Peyer's patch (tissue), 4 donors: ENCODE results near the gene PLB1.

Experiments
- POLR2A ChIP-seq, 2 donors: fragments of 450-650 bp; IDR thresholded peaks; one replicate each; pipeline ENCODE4 v1.5.1; 2017; ENCODE audit warnings: antibody characterized with exemption in 2 of 2, mild to moderate bottlenecking in 2 of 2, moderate library complexity in 2 of 2
- TF ChIP-seq, protein P1 (sequence below), 6 experiments: fragments of 450-650 bp in 4 of 6; fragments of 200-600 bp in 2 of 6; sonication (generic) in 1 of 6; IDR thresholded peaks; one replicate each; pipeline ENCODE4 v1.5.1; 2017 to 2019; ENCODE audit warnings: antibody characterized with exemption in 6 of 6, mild to moderate bottlenecking in 3 of 6, moderate library complexity in 1 of 6

DNA sequence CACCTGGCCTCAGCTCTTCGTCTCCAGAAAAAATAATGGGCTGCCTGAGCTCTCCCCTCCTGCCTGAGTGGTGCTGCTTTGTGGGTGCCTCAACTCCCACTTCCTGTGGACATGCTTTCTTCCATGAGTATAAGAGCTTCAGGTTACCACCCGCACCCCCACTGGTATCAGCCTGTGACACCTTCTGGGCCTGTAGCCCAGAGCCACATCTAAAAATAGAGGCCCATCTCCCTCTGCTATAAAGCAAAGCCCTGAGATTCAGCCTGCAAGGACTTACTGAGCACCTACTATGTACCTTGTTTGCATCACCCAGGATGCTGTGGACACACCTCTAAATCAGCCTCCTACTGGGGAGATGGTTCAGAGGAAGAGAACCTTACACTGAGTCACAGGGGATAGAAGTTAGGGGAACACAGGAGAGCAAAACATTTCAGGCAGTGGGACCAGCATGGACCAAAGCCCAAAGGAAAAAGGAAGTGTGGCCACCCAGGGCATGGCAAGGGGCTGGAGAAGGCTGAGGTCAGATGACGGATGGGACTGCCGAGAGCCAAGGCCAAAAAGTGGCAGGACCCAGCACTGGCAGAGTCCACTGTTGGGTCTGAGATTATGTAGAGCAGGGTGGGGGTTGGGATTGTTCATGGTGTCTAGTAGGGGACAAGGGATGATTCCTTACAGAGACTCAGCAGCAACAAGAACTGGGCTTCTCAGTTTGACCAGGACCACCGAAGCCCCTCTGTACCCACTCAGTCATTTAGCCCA lies 132.0 kb downstream of the PLB1 start:
- TF ChIP-seq, protein P1, sequence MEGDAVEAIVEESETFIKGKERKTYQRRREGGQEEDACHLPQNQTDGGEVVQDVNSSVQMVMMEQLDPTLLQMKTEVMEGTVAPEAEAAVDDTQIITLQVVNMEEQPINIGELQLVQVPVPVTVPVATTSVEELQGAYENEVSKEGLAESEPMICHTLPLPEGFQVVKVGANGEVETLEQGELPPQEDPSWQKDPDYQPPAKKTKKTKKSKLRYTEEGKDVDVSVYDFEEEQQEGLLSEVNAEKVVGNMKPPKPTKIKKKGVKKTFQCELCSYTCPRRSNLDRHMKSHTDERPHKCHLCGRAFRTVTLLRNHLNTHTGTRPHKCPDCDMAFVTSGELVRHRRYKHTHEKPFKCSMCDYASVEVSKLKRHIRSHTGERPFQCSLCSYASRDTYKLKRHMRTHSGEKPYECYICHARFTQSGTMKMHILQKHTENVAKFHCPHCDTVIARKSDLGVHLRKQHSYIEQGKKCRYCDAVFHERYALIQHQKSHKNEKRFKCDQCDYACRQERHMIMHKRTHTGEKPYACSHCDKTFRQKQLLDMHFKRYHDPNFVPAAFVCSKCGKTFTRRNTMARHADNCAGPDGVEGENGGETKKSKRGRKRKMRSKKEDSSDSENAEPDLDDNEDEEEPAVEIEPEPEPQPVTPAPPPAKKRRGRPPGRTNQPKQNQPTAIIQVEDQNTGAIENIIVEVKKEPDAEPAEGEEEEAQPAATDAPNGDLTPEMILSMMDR (IDR thresholded peaks at IDR 0.05), result no peak
- TF ChIP-seq POLR2A (IDR thresholded peaks at IDR 0.05), result no peak
